Embryonic facial prominence (tissue), 1 donor: Measurements from ENCODE around the gene ZBTB5.

Source experiments
- DNase-seq: peaks from one replicate; pipeline ENCODE4 v3.0.0-alpha.2; 2016; ENCODE audit errors: extremely low spot score

The ZBTB5 gene

GRCh38 chr9:37424204-37424685 lies 41.0 kb downstream of the ZBTB5 start:
- no peak for DNase-seq

- no peak for DNase-seq
These were observed 41.7 kb downstream of the ZBTB5 start for GRCh38 chr9:37423508-37423907.

GRCh38 chr9:37422289-37423104 lies 42.8 kb downstream of the ZBTB5 start, which contains the start of gene GRHPR:
GRHPR (plus strand) TSS chr9:37422696; CDS start chr9:37422751, 55 bp downstream.
- no peak for DNase-seq

- DNase-seq, result no peak
These were observed 43.3 kb downstream of the ZBTB5 start for GRCh38 chr9:37421914-37422288.

- DNase-seq, result no peak
These were observed 44.7 kb downstream of the ZBTB5 start for GRCh38 chr9:37420271-37421215.

- DNase-seq, result no peak
These were observed 46.0 kb downstream of the ZBTB5 start for GRCh38 chr9:37419204-37419603.

GRCh38 chr9:37417857-37418618 lies 47.2 kb downstream of the ZBTB5 start:
- DNase-seq, result no peak

GRCh38 chr9:37417252-37417803 lies 47.9 kb downstream of the ZBTB5 start:
- no peak for DNase-seq

- DNase-seq, result peak; percentile 39
These were observed 50.1 kb downstream of the ZBTB5 start for GRCh38 chr9:37415011-37415719.

GRCh38 chr9:37414503-37414943 lies 50.7 kb downstream of the ZBTB5 start:
- no peak for DNase-seq

- no peak for DNase-seq
These were observed 51.9 kb downstream of the ZBTB5 start for GRCh38 chr9:37413311-37413710.

- DNase-seq, result no peak
These were observed 52.7 kb downstream of the ZBTB5 start for GRCh38 chr9:37412431-37413151.

- DNase-seq, result no peak
These were observed 54.1 kb downstream of the ZBTB5 start for GRCh38 chr9:37410969-37411785.

GRCh38 chr9:37410354-37410861 lies 54.8 kb downstream of the ZBTB5 start:
- no peak for DNase-seq

- DNase-seq, result no peak
These were observed 56.1 kb downstream of the ZBTB5 start for GRCh38 chr9:37408933-37409710.

GRCh38 chr9:37407468-37407867 lies 57.8 kb downstream of the ZBTB5 start:
- DNase-seq, result no peak

- no peak for DNase-seq
These were observed 58.4 kb downstream of the ZBTB5 start for GRCh38 chr9:37406603-37407401.
